Parathyroid adenoma (tissue), 2 donors: Measurements from ENCODE around the gene SPG7.

Experiments
- H2AFZ ChIP-seq: fragments of 300-600 bp; sonication (generic); one replicate; pipeline ENCODE4 v1.7.0; 2017; ENCODE audit warnings: antibody characterized with exemption, mild to moderate bottlenecking
- H3K27ac ChIP-seq: fragments of 300-600 bp; sonication (generic); one replicate; pipeline ENCODE4 v1.7.0; 2017
- H3K27me3 ChIP-seq: fragments of 300-600 bp; sonication (generic); one replicate; pipeline ENCODE4 v1.7.0; 2017; ENCODE audit warnings: low read length; ENCODE audit not compliant: control insufficient read depth, insufficient read depth
- H3K36me3 ChIP-seq: fragments of 300-600 bp; sonication (generic); one replicate; pipeline ENCODE4 v1.7.0; 2017; ENCODE audit warnings: low read length; ENCODE audit not compliant: control insufficient read depth, insufficient read depth
- H3K4me1 ChIP-seq: fragments of 300-600 bp; sonication (generic); one replicate; pipeline ENCODE4 v1.7.0; 2017; ENCODE audit warnings: control low read depth
- H3K4me2 ChIP-seq: fragments of 300-600 bp; sonication (generic); one replicate; pipeline ENCODE4 v1.7.0; 2017; ENCODE audit warnings: low read length
- H3K4me3 ChIP-seq: fragments of 300-600 bp; sonication (generic); one replicate; pipeline ENCODE4 v1.7.0; 2017; ENCODE audit warnings: low read depth, low read length
- H3K79me2 ChIP-seq: fragments of 300-600 bp; sonication (generic); one replicate; pipeline ENCODE4 v1.7.0; 2017; ENCODE audit warnings: control low read depth
- H3K9ac ChIP-seq: fragments of 300-600 bp; sonication (generic); one replicate; pipeline ENCODE4 v1.7.0; 2017; ENCODE audit warnings: mild to moderate bottlenecking
- H3K9me3 ChIP-seq: fragments of 300-600 bp; sonication (generic); one replicate; pipeline ENCODE4 v1.7.0; 2017; ENCODE audit warnings: low read length; ENCODE audit not compliant: control insufficient read depth
- CTCF ChIP-seq: fragments of 300-600 bp; sonication (generic); IDR thresholded peaks from one replicate; pipeline ENCODE4 v1.7.0; 2017; ENCODE audit warnings: antibody characterized with exemption, mild to moderate bottlenecking
- donor health status: primary hyperparathyroidism.

SPG7 gene

GRCh38 chr16:89475144-89475543 lies 33.1 kb upstream of the SPG7 start:
- no peak overlapping the region for H2AFZ ChIP-seq
- peaks cover 92% of the 10 kb centered on the region for H3K79me2 ChIP-seq
- TF ChIP-seq CTCF, result no peak
- H3K4me1 ChIP-seq, result peaks cover 17% of the 10 kb centered on the region
- H3K27me3 ChIP-seq, result no peaks in the 10 kb centered on the region
- no peaks in the 10 kb centered on the region for H3K36me3 ChIP-seq
- no peak overlapping the region for H3K4me3 ChIP-seq
- no peak overlapping the region for H3K27ac ChIP-seq
- no peak overlapping the region for H3K9ac ChIP-seq
- H3K9me3 ChIP-seq, result no peaks in the 10 kb centered on the region
- H3K4me2 ChIP-seq, result no peak overlapping the region

- Histone ChIP-seq H3K79me2 (peaks cover 92% of the 10 kb centered on the region), H3K27ac (no peak overlapping the region), H3K9ac (no peak overlapping the region), H2AFZ (no peak overlapping the region), H3K27me3 (no peaks in the 10 kb centered on the region), H3K4me2 (no peak overlapping the region), H3K9me3 (no peaks in the 10 kb centered on the region), H3K36me3 (no peaks in the 10 kb centered on the region), H3K4me1 (peaks cover 15% of the 10 kb centered on the region), H3K4me3 (no peak overlapping the region)
- TF ChIP-seq CTCF, result no peak
Measured at GRCh38 chr16:89476379-89476778, 31.8 kb upstream of the SPG7 start.

- Histone ChIP-seq H3K36me3 (no peaks in the 10 kb centered on the region), H3K9me3 (no peaks in the 10 kb centered on the region), H3K4me3 (no peak overlapping the region), H3K27ac (no peak overlapping the region), H3K4me1 (peaks cover 17% of the 10 kb centered on the region), H2AFZ (no peak overlapping the region), H3K27me3 (no peaks in the 10 kb centered on the region), H3K9ac (no peak overlapping the region), H3K4me2 (no peak overlapping the region), H3K79me2 (peaks cover 91% of the 10 kb centered on the region)
- TF ChIP-seq CTCF, result no peak
Measured at GRCh38 chr16:89476811-89477261, 31.4 kb upstream of the SPG7 start.

GRCh38 chr16:89478576-89479221 lies 29.5 kb upstream of the SPG7 start:
- Histone ChIP-seq H3K27ac (no peak overlapping the region), H2AFZ (no peak overlapping the region), H3K9me3 (no peaks in the 10 kb centered on the region), H3K36me3 (no peaks in the 10 kb centered on the region), H3K79me2 (peaks cover 83% of the 10 kb centered on the region), H3K27me3 (no peaks in the 10 kb centered on the region), H3K4me2 (no peak overlapping the region), H3K4me1 (peaks cover 18% of the 10 kb centered on the region), H3K4me3 (no peak overlapping the region), H3K9ac (no peak overlapping the region)
- no peak for TF ChIP-seq CTCF

GRCh38 chr16:89481356-89481955 lies 26.7 kb upstream of the SPG7 start:
- no peak overlapping the region for H3K4me3 ChIP-seq
- no peak overlapping the region for H3K4me2 ChIP-seq
- no peak for TF ChIP-seq CTCF
- H3K9ac ChIP-seq, result no peak overlapping the region
- no peaks in the 10 kb centered on the region for H3K9me3 ChIP-seq
- H3K4me1 ChIP-seq, result peaks cover 20% of the 10 kb centered on the region
- H3K27me3 ChIP-seq, result no peaks in the 10 kb centered on the region
- H3K36me3 ChIP-seq, result no peaks in the 10 kb centered on the region
- H2AFZ ChIP-seq, result no peak overlapping the region
- H3K79me2 ChIP-seq, result peaks cover 82% of the 10 kb centered on the region
- H3K27ac ChIP-seq, result peak overlapping the region; percentile 10
